SU-DHL-6 (cell line): Measurements from ENCODE around the gene EFCAB11.
"Not testable (repeated sequence)": the region's sequence is repeated elsewhere in the genome, so short reads cannot be mapped to it uniquely, and the experiment has no call there.

Experiments
- H2AFZ ChIP-seq: fragments of 200-600 bp; sonication (generic); 2 replicates; pipeline ENCODE4 v1.6.1; 2014; ENCODE audit warnings: low read depth, mild to moderate bottlenecking, moderate library complexity, mixed read lengths, antibody characterized with exemption, low read length; ENCODE audit not compliant: severe bottlenecking
- H3F3A ChIP-seq: fragments of 200-600 bp; shearing (Covaris generic); 2 replicates; pipeline ENCODE4 v1.6.0; 2016; ENCODE audit warnings: antibody characterized with exemption, mild to moderate bottlenecking; ENCODE audit not compliant: insufficient read depth
- H3K27ac ChIP-seq: fragments of 200-600 bp; sonication (generic); 2 replicates; pipeline ENCODE4 v1.5.1; 2016; ENCODE audit warnings: low read depth, mild to moderate bottlenecking, low read length, moderate library complexity, mixed read lengths
- H3K27me3 ChIP-seq: fragments of 200-600 bp; sonication (generic), shearing (Covaris generic); 2 replicates; pipeline ENCODE4 v1.6.0; 2014; ENCODE audit warnings: mild to moderate bottlenecking, low read length
- H3K36me3 ChIP-seq: fragments of 200-600 bp; sonication (generic); 2 replicates; pipeline ENCODE4 v1.6.1; 2014; ENCODE audit warnings: mild to moderate bottlenecking, low read length, mixed read lengths
- H3K4me2 ChIP-seq: fragments of 300-600, 200-600 bp; shearing (Covaris generic), sonication (generic); 2 replicates; pipeline ENCODE4 v1.6.0; 2014; ENCODE audit warnings: low read length, low read depth, mild to moderate bottlenecking; ENCODE audit not compliant: poor library complexity, severe bottlenecking
- H3K4me3 ChIP-seq: fragments of 200-600 bp; sonication (generic); 2 replicates; pipeline ENCODE4 v1.5.1; 2014; ENCODE audit warnings: antibody characterized with exemption, low read length, mild to moderate bottlenecking, mixed read lengths; ENCODE audit not compliant: insufficient read depth, poor library complexity, severe bottlenecking
- H3K79me2 ChIP-seq: fragments of 200-600 bp; sonication (generic); 2 replicates; pipeline ENCODE4 v1.6.1; 2014; ENCODE audit warnings: mild to moderate bottlenecking, low read length, moderate library complexity; ENCODE audit not compliant: insufficient read depth
- H3K9ac ChIP-seq: fragments of 200-600 bp; sonication (generic); 2 replicates; pipeline ENCODE4 v1.7.0; 2014; ENCODE audit warnings: mild to moderate bottlenecking, low read length
- H3K9me2 ChIP-seq: fragments of 200-600 bp; sonication (generic); replicated peaks from 2 replicates; pipeline ENCODE4 v1.6.1; 2014; ENCODE audit warnings: low read length; ENCODE audit not compliant: insufficient read depth
- H3K9me3 ChIP-seq: fragments of 200-600 bp; sonication (generic); 2 replicates; pipeline ENCODE4 v1.6.1; 2014; ENCODE audit warnings: low read length, mixed read lengths; ENCODE audit not compliant: insufficient read depth
- H4K20me1 ChIP-seq: fragments of 200-600 bp; sonication (generic); 2 replicates; pipeline ENCODE4 v1.6.1; 2014; ENCODE audit warnings: low read depth, mild to moderate bottlenecking, antibody characterized with exemption, low read length, moderate library complexity, mixed read lengths
- CTCF ChIP-seq: fragments of 200-600 bp; sonication (generic); IDR thresholded peaks from one replicate; pipeline ENCODE4 v1.5.1; 2017; ENCODE audit warnings: antibody characterized with exemption, mild to moderate bottlenecking, low read length, moderate library complexity; ENCODE audit not compliant: insufficient read depth, poor library complexity, severe bottlenecking
- EZH2phosphoT487 ChIP-seq: fragments of 200-600 bp; sonication (generic), shearing (Covaris generic); conservative IDR thresholded peaks from 2 replicates; pipeline ENCODE4 v1.6.1; 2018; ENCODE audit warnings: mild to moderate bottlenecking, antibody characterized with exemption, low read length, moderate library complexity, mixed read lengths

EFCAB11 gene

GRCh38 chr14:89889626-89890025, 64.9 kb downstream of the EFCAB11 start:
- H3F3A ChIP-seq: no peaks in the 10 kb centered on the region
- H3K9me2 ChIP-seq: no peaks in the 10 kb centered on the region
- H4K20me1 ChIP-seq: no peaks in the 10 kb centered on the region
- no peak overlapping the region for H3K4me3 ChIP-seq
- H3K79me2 ChIP-seq: no peaks in the 10 kb centered on the region
- H3K4me2 ChIP-seq: no peak overlapping the region
- no peak for TF ChIP-seq CTCF
- no peak for TF ChIP-seq EZH2phosphoT487
- H3K9me3 ChIP-seq: no peaks in the 10 kb centered on the region
- H2AFZ ChIP-seq: no peak overlapping the region
- H3K36me3 ChIP-seq: no peaks in the 10 kb centered on the region
- no peak overlapping the region for H3K9ac ChIP-seq
- H3K27me3 ChIP-seq: no peaks in the 10 kb centered on the region
- no peak overlapping the region for H3K27ac ChIP-seq

GRCh38 chr14:89884761-89885160, 69.8 kb downstream of the EFCAB11 start:
- Histone ChIP-seq H3K36me3 (no peaks in the 10 kb centered on the region), H3K9me2 (no peaks in the 10 kb centered on the region), H4K20me1 (no peaks in the 10 kb centered on the region), H3K27me3 (no peaks in the 10 kb centered on the region), H3K9ac (no peak overlapping the region), H3K79me2 (no peaks in the 10 kb centered on the region), H3K27ac (no peak overlapping the region), H3K9me3 (no peaks in the 10 kb centered on the region), H3F3A (no peaks in the 10 kb centered on the region), H2AFZ (no peak overlapping the region), H3K4me3 (no peak overlapping the region), H3K4me2 (no peak overlapping the region)
- no peak for TF ChIP-seq EZH2phosphoT487
- TF ChIP-seq CTCF: no peak

GRCh38 chr14:89881839-89882238, 72.7 kb downstream of the EFCAB11 start:
- Histone ChIP-seq H3K4me3 (no peak overlapping the region), H3K9me3 (no peaks in the 10 kb centered on the region), H3F3A (no peaks in the 10 kb centered on the region), H3K27me3 (no peaks in the 10 kb centered on the region), H4K20me1 (no peaks in the 10 kb centered on the region), H3K4me2 (peak overlapping the region; percentile 25), H3K9me2 (no peaks in the 10 kb centered on the region), H3K79me2 (no peaks in the 10 kb centered on the region), H3K9ac (no peak overlapping the region), H3K36me3 (no peaks in the 10 kb centered on the region), H3K27ac (no peak overlapping the region), H2AFZ (no peak overlapping the region)
- TF ChIP-seq EZH2phosphoT487 (no peak), CTCF (no peak)

DNA sequence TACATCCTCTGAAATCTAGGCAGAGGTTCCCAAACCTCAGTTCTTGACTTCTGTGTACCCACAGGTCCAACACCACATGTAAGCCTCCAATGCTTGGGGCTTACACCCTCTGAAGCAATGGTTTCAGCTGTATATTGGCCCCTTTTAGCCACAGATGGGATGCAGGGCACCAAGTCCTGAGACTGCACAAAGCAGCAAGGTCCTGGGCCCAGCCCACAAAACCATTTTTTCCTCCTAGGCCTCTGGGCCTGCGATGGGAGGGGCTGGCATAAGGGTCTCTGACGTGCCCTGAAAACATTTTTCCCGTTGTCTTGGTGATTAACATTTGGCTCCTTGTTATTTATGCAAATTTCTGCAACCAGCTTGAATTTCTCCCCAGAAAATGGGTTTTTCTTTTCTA, 80.4 kb downstream of the EFCAB11 start:
- not testable (repeated sequence) for H3F3A ChIP-seq, H3K4me2 ChIP-seq

More for the DNA sequence above, 80.4 kb downstream of the EFCAB11 start:
- H3K9me3 ChIP-seq, H3K9ac ChIP-seq, H3K27me3 ChIP-seq, H3K4me3 ChIP-seq, H3K36me3 ChIP-seq, H4K20me1 ChIP-seq, H3K9me2 ChIP-seq, H3K27ac ChIP-seq, H2AFZ ChIP-seq, H3K79me2 ChIP-seq: not testable (repeated sequence)
